GM10248 (cell line): ENCODE data around the gene NEU1.
"Not testable (repeated sequence)": the region's sequence is repeated elsewhere in the genome, so short reads cannot be mapped to it uniquely, and the experiment has no call there.

Experiments
- CTCF ChIA-PET: fragments of 300-600 bp; sonication (Branson Sonifier 250); formaldehyde crosslinking; extraction: SDS; loops from one replicate; lab custom pipeline; 2021; ENCODE audit warnings: antibody characterized with exemption; lab: Yijun Ruan, JAX
- POLR2A ChIA-PET: fragments of 350-650 bp; sonication (Branson Sonifier 250); formaldehyde crosslinking; extraction: SDS; loops from one replicate; lab custom pipeline; 2020; ENCODE audit warnings: antibody characterized with exemption; lab: Yijun Ruan, JAX
- DNase-seq: peaks from one replicate; pipeline ENCODE4 v3.0.0; 2012; ENCODE audit errors: extremely low spot score
- CTCF ChIP-seq: IDR thresholded peaks from 2 replicates; pipeline ENCODE4 v1.5.1; 2012; ENCODE audit warnings: mild to moderate bottlenecking, low read depth; ENCODE audit errors: extremely low read depth, missing control alignments, control extremely low read depth

Gene NEU1

DNA sequence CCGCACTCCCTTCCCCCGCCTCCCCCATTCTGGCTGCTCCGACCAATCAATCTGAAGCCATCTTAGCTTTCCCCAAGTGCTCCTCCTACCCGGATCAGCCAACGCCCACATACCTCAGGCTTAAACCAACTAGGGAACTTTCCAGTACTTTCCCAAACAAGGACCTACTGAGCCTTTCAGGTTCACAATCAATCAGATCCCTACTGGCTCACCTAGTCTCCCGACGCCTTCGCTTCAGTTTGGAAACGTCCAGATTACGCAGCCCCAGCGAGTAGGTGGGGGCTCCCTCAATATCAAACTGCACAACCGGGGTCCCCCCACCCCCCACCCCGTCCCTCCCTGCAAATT is 48.0 kb downstream of the NEU1 start:
- peak; percentile 80 for DNase-seq
- POLR2A ChIA-PET, result interaction anchor here (0.5 to 2.0 kb wide), 15 partner anchors 8 to 321 kb away, joined by 3 to 39 read pairs (median 4); partner anchors contain the start of genes HSPA1B and LSM2
- CTCF ChIA-PET, result interaction anchor here (0.7 to 2.3 kb wide), 7 partner anchors 8 to 45 kb away, joined by 3 to 9 read pairs (median 4); partner anchors contain the start of gene LSM2
- TF ChIP-seq CTCF, result no peak

GRCh38 chr6:31813465-31813849 is 49.2 kb downstream of the NEU1 start:
- ChIA-PET POLR2A (interaction anchor here (1.1 to 1.4 kb wide), 3 partner anchors 10 to 22 kb away, joined by 3 to 11 read pairs (median 4); partner anchors contain the start of gene HSPA1B), CTCF (interaction anchor here (0.8 to 2.3 kb wide), 5 partner anchors 13 to 44 kb away, joined by 3 to 6 read pairs (median 4); no protein-coding TSS in a partner anchor)
- DNase-seq, result no peak
- no peak for TF ChIP-seq CTCF

- DNase-seq, result no peak
- CTCF ChIA-PET, result interaction anchor here (1.3 kb wide), 1 partner anchor 16 kb away, joined by 3 read pairs; no protein-coding TSS in a partner anchor
- POLR2A ChIA-PET, result no interaction called here
- TF ChIP-seq CTCF, result no peak
Observed at GRCh38 chr6:31811645-31812044, 51.0 kb downstream of the NEU1 start.

GRCh38 chr6:31808599-31808998 is 54.0 kb downstream of the NEU1 start:
- DNase-seq, POLR2A ChIA-PET: not testable (repeated sequence)
- CTCF ChIA-PET, result interaction anchor here (1.0 to 3.3 kb wide), 4 partner anchors 13 to 71 kb away, joined by 3 to 23 read pairs (median 4); partner anchors contain the start of genes CLIC1 and MSH5
